Thyroid gland (tissue), 4 donors: Measurements from ENCODE around the gene ABCG1.

Experiments
- CTCF ChIP-seq, 6 experiments: fragments of 200-600 bp in 3 of 6; fragments of 450-650 bp in 3 of 6; sonication (generic) in 3 of 6; IDR thresholded peaks; one replicate each; pipeline ENCODE4 v1.5.1; 2016 to 2019; ENCODE audit warnings: antibody characterized with exemption in 6 of 6, mild to moderate bottlenecking in 2 of 6, inconsistent platforms in 1 of 6, moderate library complexity in 1 of 6
- POLR2A ChIP-seq, 2 donors: fragments of 450-650 bp; IDR thresholded peaks; one replicate each; pipeline ENCODE4 v1.6.1; 2017; ENCODE audit warnings: antibody characterized with exemption in 2 of 2, mild to moderate bottlenecking in 2 of 2, moderate library complexity in 1 of 2

- TF ChIP-seq CTCF (IDR thresholded peaks at IDR 0.05) (no peak), POLR2A (IDR thresholded peaks at IDR 0.05) (no peak)
Observed at GRCh38 chr21:42289926-42290325, 71.0 kb downstream of the ABCG1 start.
